ENCODE data around the gene SMARCA2. TPM values are rescaled to one million over a fixed set of nuclear protein-coding genes. Genes with fewer than 3 reads are reported as not detected.

The SMARCA2 gene
- total and polyA plus RNA-seq, 12 donors, result 38.3 to 192 (median 142) TPM

- no peaks in the 10 kb centered on the region for H3K4me1 ChIP-seq (replicated peaks in 1 of 2)
- H3K4me3 ChIP-seq, result no peak overlapping the region
- no peak for DNase-seq
- WGBS, 4 donors, result 62 to 74% (median 70%) methylated on average over 7 of the region's 7 CpGs
- H3K27me3 ChIP-seq, result no peaks in the 10 kb centered on the region
- no peak overlapping the region for H3K27ac ChIP-seq
- TF ChIP-seq POLR2A (IDR thresholded peaks at IDR 0.05) (no peak), CTCF (IDR thresholded peaks at IDR 0.05) (no peak)
- no peaks in the 10 kb centered on the region for H3K9me3 ChIP-seq (replicated peaks in 1 of 3)
- H3K36me3 ChIP-seq (replicated peaks in 1 of 2), result no peaks in the 10 kb centered on the region
- intact Hi-C loops (cut with DNase I), result no loop called here
These were observed 35.3 kb upstream of the SMARCA2 start for GRCh38 chr9:1979741-1980367.

- no peak for TF ChIP-seq CTCF (IDR thresholded peaks at IDR 0.05)
- no peak for TF ChIP-seq POLR2A (IDR thresholded peaks at IDR 0.05)
- Histone ChIP-seq H3K4me1 (replicated peaks in 1 of 2) (no peaks in the 10 kb centered on the region), H3K27me3 (no peaks in the 10 kb centered on the region), H3K36me3 (replicated peaks in 1 of 2) (no peaks in the 10 kb centered on the region), H3K27ac (no peak overlapping the region), H3K4me3 (no peak overlapping the region), H3K9me3 (replicated peaks in 1 of 3) (no peaks in the 10 kb centered on the region)
- WGBS, 4 donors, result 78 to 100% (median 97%) methylated on average over 1 of the region's 1 CpG
- DNase-seq, result no peak
- intact Hi-C loops (cut with DNase I), result no loop called here
These were observed 34.8 kb upstream of the SMARCA2 start for GRCh38 chr9:1980387-1980786.

- Histone ChIP-seq H3K4me3 (no peak overlapping the region), H3K9me3 (replicated peaks in 1 of 3) (no peaks in the 10 kb centered on the region), H3K27me3 (no peaks in the 10 kb centered on the region), H3K27ac (no peak overlapping the region), H3K4me1 (replicated peaks in 1 of 2) (no peaks in the 10 kb centered on the region), H3K36me3 (replicated peaks in 1 of 2) (no peaks in the 10 kb centered on the region)
- 76 to 95% (median 82%) methylated on average over 1 of the region's 1 CpG for WGBS, 4 donors
- no peak for DNase-seq
- TF ChIP-seq POLR2A (IDR thresholded peaks at IDR 0.05), result no peak
- intact Hi-C loops (cut with DNase I), result no loop called here
These were observed 33.1 kb upstream of the SMARCA2 start for GRCh38 chr9:1982074-1982473.

- Histone ChIP-seq H3K27me3 (no peaks in the 10 kb centered on the region), H3K36me3 (replicated peaks in 1 of 2) (no peaks in the 10 kb centered on the region), H3K9me3 (replicated peaks in 1 of 3) (no peaks in the 10 kb centered on the region), H3K4me1 (replicated peaks in 1 of 2) (no peaks in the 10 kb centered on the region), H3K4me3 (no peak overlapping the region), H3K27ac (no peak overlapping the region)
- intact Hi-C loops (cut with DNase I), result no loop called here
- DNase-seq, result no peak
- TF ChIP-seq CTCF (IDR thresholded peaks at IDR 0.05) (no peak), POLR2A (IDR thresholded peaks at IDR 0.05) (no peak)
These were observed 28.8 kb upstream of the SMARCA2 start for GRCh38 chr9:1986341-1986740.

- TF ChIP-seq CTCF (IDR thresholded peaks at IDR 0.05), result no peak
- no peak for TF ChIP-seq POLR2A (IDR thresholded peaks at IDR 0.05)
- Histone ChIP-seq H3K9me3 (replicated peaks in 1 of 3) (no peaks in the 10 kb centered on the region), H3K27me3 (no peaks in the 10 kb centered on the region), H3K4me3 (no peak overlapping the region), H3K27ac (no peak overlapping the region), H3K36me3 (replicated peaks in 1 of 2) (no peaks in the 10 kb centered on the region), H3K4me1 (replicated peaks in 1 of 2) (no peaks in the 10 kb centered on the region)
- intact Hi-C loops (cut with DNase I), result no loop called here
- WGBS, 4 donors, result 76 to 94% (median 81%) methylated on average over 2 of the region's 2 CpGs
- no peak for DNase-seq
These were observed 25.6 kb upstream of the SMARCA2 start for GRCh38 chr9:1989500-1989899.

Measured in adrenal gland (tissue), 12 donors.